ENCODE data around the gene PTPRM. TPM values are rescaled to one million over a fixed set of nuclear protein-coding genes. Genes with fewer than 3 reads are reported as not detected.

PTPRM gene
- total RNA-seq = 70.7 and 96.3 TPM in 2 replicates

GRCh38 chr18:7566567-7567473 lies at the start of gene PTPRM:
TSS of gene PTPRM (plus strand) at chr18:7567316. CDS start at chr18:7567819, 503 bp downstream.

All from dermis lymphatic vessel endothelial cell (primary cell).